Activated CD8-positive, alpha-beta memory T cell treated with anti-CD3 and anti-CD28 coated beads, Interleukin-2, amount 50 U/mL, for 24 hours (primary cell): ENCODE data around the gene RCL1.
"Not testable (repeated sequence)": the region's sequence is repeated elsewhere in the genome, so short reads cannot be mapped to it uniquely, and the experiment has no call there.

Experiments
- DNase-seq: peaks from one replicate; pipeline ENCODE4 v3.0.0-alpha.2; 2020; ENCODE audit errors: extremely low read depth

RCL1 gene

GRCh38 chr9:4792572-4793458 lies at the start of gene RCL1:
RCL1 (plus strand) TSS chr9:4792944; CDS start chr9:4793092, 148 bp downstream.
- peak; percentile 90 for DNase-seq

DNA sequence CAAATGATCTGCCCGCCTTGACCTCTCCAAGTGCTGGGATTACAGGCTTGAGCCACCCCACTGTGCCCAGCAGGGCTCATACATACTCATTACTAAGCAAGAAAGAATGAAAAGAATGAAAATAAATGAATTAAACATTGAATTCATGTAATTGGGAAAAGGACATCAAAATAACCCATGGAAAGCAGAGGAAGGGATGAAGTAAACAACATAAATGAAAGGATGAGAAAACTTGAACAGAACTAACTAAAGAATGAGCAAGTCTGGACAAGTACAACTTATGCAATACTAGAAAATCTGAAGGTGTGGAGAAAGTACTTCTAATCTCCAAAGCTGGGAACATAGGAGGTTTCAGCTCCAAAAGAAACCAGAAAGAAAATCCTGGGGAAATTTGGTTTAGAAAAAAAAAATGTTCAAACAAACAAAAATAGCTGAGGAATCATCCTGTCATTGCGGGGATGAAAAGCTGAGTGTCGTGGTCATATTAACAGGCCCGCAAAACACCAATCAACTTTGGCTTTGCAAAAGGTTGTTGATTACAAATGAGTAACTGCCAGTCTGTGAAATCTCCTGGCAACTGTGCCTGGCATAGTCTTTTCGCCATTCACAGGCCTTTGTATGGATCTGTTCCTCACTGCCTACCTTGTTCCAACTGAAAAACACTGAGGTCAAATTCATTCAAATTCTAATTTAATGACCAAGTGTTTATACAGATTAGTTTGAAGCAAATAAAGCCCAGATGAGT lies 49.4 kb upstream of the RCL1 start:
- DNase-seq: no peak

DNA sequence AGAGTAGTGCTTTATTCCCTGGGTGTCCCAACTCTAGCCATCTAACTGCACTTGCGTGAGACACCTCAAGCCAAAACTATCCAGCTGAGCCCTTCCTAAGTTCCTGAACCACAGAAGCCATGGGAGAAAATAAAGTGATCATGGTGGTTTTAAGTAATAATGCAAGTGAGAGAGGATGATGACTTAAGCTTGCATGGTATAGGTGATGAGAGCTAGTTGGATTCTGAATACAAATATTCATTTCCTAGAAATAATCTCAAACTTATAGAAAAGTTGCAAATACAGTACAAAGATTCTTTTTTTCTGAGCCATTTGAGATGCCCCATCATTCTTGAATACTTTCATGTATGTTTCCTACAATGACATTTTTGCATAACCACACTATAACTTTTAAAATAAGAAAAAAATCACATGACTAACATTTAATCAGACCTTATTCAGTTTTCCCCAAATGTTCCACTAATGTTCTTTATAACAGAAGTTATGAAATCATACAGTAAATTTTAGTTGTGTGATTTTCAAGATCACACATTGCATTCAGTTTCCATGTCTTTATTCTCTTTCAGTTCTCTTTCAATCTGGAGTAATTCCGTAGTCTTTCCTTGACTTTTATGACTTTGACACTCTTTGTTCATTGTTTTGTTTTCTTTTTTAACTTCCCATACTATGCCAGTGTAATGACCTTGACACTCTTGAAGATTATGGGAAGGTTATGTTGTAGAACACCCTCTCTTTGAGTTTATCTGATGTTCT lies 46.3 kb upstream of the RCL1 start:
- DNase-seq: no peak

DNA sequence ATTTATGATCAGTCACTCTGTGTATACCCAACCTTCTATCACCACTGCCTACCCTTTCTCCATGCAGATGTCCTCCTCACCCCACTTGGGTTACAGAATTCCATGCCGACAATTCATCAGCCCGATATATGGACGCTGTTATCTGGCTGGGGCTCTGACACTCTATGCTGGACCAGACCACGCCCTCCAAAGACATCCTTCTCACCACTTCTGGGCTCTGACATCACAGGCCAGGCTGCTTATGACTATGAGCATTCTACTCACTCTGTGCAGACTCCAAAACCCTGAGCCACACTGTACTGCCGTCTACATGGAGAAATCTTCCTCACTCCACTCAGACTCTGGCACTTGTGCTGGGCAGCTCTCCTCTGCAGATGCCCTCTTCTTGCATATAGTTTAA lies 44.1 kb upstream of the RCL1 start:
- no peak for DNase-seq

- DNase-seq: no peak
Observed at GRCh38 chr9:4750023-4750673, 42.6 kb upstream of the RCL1 start.

DNA sequence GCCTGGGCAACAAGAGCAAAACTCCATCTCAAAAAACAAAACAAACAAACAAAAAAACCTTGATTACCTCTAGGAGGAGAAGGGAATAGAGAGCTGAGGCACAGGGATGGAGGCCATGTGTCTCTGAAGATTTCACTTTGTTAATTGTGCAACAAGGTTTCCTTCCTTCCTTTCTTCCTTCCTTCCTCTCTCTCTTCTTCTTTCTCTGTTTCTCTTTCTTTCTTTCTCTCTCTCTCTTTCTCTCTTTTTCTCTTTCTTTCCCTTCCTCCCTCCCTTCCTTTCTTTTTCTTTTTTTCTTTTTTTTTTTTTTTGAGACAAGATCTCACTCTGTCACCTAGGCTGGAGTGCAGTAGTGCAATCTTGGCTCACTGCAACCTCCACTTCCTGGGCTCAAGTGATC lies 38.2 kb upstream of the RCL1 start:
- DNase-seq: not testable (repeated sequence)

GRCh38 chr9:4755026-4755609 lies 37.6 kb upstream of the RCL1 start:
- DNase-seq: no peak

GRCh38 chr9:4756420-4756819 lies 36.3 kb upstream of the RCL1 start:
- DNase-seq: no peak

DNA sequence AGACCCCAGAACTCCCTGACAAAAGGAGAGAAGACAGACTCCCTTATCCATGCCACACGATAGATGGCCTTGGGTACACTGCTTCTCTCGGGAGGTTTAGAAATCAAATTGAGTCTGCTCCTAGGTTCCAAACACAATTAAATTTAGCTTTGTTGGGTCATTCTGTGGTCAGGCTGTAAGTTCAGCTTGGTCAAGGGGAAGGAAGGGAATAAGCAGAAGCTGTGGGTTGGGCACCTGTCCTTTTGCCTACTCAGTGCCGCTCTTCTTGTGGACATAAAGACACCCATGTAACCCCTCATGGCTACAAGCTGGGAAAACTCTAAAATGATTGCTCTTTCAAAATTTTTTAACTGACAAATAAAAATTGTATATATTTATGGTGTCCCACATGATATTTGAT lies 32.6 kb upstream of the RCL1 start:
- DNase-seq: no peak

DNA sequence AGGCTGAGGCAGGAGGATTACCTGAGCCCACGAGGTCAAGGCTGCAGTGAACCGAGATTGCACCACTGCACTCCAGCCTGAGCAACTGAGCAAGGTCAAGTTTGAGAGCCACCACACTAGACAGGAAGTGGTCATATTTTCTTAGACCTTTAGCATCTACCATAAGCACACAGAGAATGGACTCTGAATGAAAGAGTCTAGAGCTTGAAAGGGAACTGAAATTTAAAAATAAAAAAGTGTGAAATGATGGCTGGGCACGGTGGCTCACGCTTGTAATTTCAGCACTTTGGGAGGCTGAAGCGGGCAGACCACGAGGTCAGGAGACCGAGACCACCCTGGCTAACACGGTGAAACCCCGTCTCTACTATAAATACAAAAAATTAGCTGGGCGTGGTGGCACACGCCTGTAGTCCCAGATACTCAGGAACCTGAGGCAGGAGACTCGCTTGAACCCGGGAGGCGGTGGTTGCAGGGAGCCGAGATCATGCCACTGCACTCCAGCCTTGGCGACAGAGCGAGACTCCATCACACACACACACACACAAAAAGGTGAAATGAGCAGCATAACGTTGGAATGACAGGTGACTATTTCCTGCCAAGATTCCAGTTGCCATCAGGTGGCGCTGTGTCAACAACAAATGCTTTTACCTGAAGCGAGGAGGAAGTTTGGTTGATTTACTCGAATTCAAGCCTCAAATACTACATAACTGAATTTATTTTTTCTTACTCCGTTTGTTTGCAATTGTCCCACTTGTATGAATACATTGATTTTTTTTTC lies 30.4 kb upstream of the RCL1 start:
- peak; percentile 62 for DNase-seq

DNA sequence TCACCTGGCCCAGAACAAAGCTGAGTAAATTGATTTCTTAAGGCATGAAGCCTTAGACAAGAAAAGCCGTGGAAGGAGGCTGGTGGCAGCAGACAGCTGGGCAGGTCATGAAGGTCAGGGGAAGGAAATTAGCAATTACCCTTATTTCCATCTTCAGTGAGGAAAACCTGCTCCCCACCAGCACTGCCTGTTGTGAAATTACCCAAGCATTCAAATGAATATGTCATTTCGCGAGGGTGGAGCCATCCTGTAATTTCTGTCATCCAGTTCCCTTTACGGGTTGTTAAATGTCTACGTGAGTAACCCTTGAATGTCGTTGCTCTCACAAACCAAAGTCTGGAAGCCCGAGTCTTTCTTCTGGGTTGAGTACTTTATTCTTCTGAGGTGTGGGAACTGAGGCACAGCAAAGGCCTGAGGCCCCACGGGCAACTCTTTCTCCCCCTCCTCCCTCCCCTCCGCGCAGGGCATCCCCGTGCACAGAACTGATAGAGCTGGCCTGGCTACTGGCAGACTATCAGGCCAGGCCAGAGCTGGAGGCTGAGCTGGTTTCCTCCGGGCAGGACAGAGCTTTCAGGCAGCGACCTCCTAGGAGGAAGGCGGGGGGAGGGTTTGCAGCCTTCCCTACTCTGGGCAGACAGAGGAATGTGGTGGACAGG lies 29.7 kb upstream of the RCL1 start:
- DNase-seq: no peak

GRCh38 chr9:4764033-4764432 lies 28.7 kb upstream of the RCL1 start:
- no peak for DNase-seq

DNA sequence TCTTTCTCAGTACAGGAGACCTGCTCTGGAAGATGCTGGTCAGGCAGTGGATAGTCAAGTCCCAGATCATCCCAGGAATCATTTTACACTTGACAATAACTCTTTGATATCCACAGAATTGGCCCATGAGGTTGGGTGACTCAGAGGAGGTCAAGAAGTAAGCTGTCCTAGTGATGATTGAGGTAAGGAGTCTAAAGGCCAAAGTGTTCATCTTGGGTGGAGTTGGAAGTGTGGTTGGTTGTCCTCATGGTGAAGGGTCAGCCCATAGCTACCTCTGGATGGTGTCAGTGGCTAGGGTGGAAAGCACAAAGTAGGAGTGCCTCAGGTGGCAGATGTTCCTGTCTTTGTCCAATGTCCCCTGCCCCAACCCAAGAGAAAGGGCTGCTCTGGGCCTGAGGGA lies 24.1 kb upstream of the RCL1 start:
- no peak for DNase-seq

DNA sequence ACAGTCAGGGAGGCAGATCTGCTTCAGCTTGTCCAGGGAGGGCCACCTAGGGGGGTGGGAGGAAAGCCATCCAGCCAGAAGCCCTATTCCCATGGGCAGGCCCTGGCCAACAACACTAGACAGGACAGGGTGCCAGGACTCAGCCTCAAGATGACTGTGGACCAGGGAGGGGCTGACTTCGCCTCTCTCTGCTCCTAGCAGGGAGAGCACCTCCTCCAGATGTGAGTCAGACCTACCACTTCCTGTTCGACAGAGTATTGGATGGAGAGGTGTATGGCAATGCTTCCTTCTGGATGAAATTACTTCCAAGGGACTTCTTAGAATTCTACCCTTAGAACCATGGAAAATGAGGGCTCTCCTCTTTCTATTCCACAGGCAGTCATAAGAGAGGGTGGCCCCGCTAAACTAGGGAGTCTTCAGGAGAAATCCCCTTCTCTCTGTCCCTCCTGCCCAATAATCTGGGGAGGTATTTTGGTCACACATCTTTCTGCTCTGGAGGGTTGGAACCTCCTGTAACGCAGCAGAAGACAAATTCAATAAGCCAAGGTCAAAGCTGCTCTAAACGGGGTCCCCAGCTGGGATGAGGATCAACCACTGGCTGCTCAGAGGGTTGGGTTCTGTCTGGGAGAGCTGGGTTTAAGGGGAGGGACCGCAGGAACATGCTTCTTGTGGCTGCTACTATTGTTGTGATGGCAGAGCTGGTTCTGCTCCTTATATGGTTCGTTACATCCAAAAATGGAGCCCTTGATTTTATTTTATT lies 23.2 kb upstream of the RCL1 start:
- no peak for DNase-seq

GRCh38 chr9:4771788-4772187 lies 21.0 kb upstream of the RCL1 start:
- no peak for DNase-seq

DNA sequence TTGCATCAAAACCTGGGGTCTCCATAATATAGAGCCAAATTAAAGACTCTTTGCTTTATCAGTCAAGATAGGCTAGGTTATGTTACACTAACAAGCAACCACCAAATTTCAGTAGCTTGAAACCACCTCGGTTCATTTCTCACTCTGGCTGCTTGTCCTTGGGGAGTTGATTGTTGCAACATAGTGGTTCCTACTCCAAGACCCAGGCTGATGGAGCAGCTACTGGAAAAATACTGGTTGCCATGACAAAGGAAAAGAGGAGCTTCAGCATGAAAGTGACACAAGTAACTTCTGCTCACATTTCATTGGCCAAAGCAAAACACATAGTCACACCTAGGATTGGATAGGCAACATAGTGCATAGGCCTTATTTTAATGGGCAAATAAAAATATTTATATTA lies 18.5 kb upstream of the RCL1 start:
- DNase-seq: no peak

DNA sequence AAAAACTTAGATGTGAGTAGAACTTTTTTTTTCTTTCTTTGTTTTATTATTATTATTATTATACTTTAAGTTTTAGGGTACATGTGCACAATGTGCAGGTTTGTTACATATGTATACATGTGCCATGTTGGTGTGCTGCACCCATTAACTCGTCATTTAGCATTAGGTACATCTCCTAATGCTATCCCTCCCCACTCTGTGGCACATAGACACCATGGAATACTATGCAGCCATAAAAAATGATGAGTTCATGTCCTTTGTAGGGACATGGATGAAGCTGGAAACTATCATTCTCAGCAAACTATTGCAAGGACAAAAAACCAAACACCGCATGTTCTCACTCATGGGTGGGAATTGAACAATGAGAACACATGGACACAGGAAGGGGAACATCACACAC lies 17.8 kb upstream of the RCL1 start:
- not testable (repeated sequence) for DNase-seq

- no peak for DNase-seq
Observed at GRCh38 chr9:4780651-4781050, 12.1 kb upstream of the RCL1 start.

GRCh38 chr9:4781408-4781807 lies 11.3 kb upstream of the RCL1 start:
- DNase-seq: no peak
